EH (cell line): ENCODE measurements around the gene UNC13C.
"Not testable (repeated sequence)": the region's sequence is repeated elsewhere in the genome, so short reads cannot be mapped to it uniquely, and the experiment has no call there.

ENCODE experiments used
- DNase-seq: peaks from one replicate; pipeline ENCODE4 v3.0.0-alpha.2; 2015; ENCODE audit warnings: low read depth

The UNC13C gene

DNA sequence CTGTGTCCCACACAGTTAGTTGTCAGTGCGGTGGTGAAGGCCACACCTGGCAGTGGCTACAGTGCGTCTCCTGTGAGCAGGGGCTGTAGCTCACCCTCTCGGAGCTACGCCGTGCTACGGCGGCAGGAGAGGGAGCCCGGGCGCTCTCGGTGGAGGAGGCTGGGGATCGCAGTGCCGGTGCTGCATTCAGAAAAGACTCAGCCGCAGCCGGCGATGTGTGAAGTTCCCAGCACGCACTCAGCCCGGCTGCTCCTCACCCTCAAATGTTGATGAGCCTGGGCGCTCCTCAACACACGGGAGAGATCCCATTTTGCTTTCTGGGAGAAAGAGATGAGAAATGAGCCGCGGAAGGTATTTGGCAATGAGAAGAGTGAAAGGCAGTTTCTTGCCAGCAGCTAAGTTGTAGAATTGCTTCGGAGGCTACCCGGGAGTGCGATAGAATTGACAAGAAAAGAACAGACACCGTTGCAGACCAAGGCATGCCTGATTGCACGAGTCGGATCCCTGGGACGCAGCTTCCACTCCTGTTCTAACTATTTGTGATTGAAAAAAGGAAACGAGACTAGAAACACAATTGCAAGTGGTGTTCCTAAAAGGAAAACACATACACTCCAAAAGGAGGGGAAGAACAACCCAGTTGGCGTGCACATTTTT lies at the start of gene UNC13C:
Gene UNC13C, plus strand, starts transcription at position 189 of the 654 bp plus-strand sequence. CDS start 34,463 bp downstream, outside the sequence.
- no peak for DNase-seq

DNA sequence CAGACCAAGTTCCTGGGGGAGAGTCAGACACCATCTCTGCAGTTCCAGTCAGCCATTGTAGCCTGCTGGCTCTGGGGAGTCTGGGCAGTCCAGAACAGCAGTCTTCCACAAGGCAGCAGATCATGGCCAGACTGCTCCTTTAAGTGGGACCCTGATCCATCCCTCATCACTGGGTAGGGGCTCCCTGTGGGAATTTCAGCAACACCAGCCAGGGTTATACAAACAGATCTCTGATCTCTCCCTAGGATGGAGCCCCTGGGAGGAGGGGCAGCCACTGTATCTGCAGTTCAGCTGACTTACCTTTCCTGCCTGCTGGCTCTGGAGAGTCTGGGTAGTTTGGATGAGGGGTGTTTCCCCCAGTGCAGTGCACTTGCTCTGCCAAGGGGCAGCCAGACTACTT lies 42.1 kb upstream of the UNC13C start:
- DNase-seq, result no peak

DNA sequence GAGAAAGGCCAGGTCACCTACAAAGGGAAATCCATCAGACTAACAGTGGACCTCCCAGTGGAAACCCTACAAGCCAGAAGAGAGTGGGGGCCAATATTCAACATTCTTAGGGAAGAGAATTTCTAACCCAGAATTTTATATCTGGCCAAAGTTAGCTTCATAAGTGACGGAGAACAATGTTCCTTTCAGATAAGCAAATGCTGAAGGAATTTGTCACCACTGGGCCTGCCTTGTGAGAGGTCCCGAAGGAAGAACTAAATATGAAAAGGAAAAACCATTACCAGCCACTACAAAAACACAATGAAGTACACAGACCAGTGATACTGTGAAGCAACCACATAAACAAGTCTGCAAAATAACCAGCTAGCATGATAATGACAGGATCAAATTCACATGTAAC lies 40.6 kb upstream of the UNC13C start:
- DNase-seq, result not testable (repeated sequence)

DNA sequence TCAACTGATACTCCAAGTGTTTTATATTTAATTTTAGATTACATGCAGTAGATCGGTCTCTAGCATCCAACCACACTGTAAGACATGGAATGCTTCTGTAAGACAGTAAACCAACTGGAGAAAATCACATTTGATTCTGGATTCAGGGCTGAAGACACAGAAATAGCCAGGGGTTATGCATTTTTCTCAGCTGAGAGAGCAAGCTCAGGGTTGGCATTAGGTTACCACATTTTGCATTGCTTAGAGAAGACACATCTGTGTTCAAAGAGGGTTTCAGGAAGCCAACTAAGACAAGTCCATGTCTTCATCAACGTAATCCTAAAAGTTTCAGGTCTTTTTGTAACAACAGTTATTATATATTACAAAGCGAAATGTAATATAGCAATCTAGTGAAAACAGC lies 27.7 kb upstream of the UNC13C start:
- no peak for DNase-seq

DNA sequence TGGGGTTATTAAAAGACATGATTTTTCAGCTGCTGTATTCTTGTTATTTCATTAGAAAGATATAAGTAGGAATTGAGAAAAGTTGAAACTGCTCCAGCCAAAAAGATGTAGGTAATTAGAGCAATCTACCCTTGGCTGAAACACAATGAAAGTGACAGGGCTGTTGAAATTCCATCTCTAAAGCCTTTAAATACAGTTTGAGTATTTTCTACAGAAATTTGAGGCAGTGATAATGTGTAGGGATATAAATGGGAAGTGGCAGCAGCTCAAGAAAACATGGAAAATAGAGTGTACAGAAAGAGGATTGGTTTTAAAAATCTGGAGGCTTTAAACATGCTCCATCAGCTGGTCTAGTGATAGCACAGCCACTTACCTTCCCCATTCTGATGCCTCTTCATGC lies 22.8 kb upstream of the UNC13C start:
- DNase-seq, result no peak

DNA sequence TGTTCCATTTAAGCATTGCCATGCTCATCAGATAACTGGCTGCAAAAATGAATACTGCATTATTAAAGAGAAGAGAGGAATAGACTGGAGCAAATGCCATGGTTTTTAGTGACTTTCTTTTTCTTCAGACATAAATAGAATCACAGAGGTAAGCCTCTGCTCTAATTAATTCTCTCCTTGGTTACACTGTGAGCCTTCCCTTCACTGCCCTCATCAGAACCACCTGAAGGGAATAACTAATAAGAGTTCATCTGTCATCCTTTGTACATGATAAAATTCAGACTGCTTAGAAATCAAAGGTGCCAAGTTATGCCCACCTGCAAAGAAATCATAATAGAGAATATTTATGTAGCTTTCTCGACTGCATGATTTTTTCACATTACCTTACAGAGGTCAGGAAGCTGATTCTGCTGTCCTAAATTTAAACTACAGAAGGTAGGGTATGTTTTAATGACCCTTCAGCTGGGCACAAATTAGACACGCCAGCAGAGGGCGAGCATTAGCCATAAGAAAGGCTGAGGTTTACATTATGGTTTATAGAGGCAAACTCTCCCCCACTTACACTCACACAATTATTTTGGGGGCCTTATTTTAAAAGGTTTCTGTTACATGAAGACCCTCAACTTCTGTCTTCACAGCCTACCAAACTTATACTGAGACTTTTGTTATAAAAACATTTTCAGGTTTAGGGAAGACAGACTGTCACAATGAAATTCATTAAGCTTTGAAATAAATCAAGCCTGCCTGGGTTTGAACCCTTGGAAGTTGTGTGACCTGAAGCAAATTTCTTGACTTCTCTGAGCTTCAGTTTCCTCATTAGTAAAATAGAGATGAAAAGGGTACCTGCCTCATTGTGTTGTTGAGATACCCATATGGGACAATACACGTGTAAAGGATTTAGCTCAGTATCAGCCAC lies 15.3 kb upstream of the UNC13C start:
- no peak for DNase-seq

DNA sequence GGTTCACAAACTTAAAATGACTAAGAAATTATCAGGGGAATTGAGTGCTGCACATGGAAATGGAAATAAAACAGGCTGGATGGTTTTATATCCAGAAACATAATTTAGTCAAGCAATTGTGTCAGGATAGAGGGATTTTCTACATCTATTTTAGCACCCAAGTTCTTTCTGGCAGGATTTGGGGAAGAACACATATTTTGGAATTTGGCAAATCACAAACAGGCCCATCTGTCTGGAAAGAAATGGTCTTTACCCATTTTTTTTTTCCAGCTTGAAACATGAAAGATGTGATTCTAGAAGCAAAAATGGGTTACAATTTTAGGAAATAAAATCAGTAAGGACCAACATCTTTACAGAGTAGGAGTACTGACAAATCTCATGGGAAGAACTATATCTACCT lies 14.4 kb upstream of the UNC13C start:
- DNase-seq, result no peak

DNA sequence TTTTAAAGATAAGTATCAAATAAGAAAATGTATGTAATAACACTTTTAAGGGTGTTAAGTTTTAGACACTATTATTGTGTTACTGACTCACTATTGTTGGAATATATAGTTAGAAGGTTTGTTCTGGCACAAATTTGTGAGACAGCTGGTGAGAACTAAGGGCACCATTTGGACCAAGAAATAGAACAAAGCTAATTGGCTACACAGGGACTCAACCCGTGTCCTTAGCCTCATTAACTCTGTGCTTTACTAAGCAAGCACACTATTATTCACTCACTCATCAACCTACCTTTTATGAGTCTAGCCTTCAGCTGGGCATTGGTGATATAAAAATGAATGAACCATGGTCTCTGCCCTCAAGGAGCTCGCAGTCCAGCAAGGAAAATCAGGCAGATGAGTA lies 4.1 kb upstream of the UNC13C start:
- DNase-seq, result no peak

DNA sequence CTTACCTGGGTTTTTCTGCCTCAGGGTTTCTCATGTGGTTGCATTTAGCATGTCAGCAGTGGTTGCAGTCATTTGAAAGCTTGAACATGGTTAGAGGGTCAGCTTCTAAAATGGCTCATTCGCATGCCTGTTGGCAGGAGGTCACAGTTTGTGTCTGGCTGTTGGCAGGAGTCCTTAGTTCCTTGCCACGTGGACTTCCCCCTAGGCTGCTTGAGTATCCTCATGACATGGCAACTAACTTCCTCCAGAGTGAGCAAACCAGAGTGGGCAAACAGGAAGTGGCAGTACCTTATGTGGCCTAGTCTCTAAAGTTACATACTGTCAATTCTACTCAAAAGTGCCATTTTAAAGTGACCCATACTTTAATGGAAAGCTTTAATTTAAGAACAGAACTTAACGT lies 3.4 kb upstream of the UNC13C start:
- DNase-seq, result no peak

DNA sequence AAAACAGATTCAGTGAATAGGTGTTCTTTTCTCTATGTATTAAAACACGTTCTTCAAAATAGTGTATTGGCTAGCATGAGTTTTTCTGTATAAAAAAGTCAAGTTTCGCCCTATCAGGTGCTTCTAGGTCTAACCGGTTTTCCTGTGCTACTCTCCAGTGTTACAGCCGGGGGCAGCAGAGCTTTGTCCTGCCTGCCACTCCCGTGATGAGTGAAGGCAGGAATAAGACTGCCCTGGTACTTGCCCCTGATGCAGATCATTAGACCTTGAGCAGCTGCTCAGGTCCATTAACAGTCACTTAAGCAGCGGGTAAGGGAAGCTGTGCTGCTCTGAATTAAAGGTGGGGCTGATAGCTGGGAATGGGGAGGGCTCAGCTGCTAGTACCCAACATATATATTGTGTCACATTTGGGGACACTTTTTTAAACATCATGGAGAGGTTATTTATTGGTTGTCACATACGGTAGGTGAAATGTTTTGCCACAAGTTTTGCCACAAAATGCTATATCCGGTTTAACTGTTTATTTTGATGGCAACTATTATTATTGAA lies 1.3 kb upstream of the UNC13C start:
- DNase-seq, result no peak

DNA sequence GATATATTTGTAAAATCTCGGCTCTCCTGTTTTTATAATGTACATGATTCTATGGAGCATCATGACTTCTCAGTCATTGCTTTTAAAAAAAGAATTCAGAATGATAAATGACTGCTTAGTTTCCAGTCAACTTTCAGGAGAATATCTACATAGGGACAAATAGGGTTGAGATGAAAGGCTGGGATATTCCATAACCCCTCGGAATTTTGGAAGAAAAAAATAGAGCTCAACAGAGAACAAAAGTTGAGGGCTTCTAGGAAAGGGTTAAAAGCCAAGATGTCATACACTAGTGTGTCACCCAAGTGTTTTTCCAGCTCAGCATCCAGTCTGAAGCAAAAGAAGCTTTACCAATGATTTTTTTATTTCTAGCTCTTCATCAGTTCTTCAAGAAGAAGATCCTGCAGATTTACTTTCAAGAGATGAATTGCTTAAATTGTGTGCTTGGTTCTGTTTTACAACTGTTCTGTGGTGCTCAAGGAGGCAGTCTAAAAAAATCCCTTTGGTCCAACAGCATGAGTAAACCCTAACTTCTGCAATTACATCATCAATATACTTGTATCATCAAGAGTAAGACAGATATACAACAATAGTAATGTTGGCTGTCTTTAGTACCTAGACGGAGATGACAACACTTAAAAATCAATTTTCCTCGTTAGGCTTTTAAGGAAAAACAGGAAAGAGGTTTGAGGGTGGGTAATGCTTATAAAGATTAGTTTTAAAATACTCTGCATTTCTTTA lies 979 bp downstream of the UNC13C start:
- DNase-seq, result no peak

DNA sequence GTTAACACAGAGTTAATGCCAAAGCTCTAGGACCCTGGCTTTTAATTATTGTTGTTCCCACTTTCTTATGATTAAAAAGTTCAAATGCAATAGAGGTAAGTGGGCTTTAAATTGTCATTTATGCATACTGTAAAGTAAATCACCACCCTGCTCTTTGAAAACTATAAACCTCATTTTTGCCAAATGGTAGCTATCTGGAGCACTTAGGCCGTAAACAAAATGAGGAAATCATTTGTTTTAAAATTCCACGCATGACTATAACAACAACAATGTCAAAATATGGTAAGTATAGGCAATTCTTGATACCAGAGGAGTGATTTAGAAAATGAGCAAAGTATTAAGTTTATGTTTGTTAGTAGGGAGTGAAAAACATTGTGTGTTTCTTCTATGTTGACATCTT lies 1.8 kb downstream of the UNC13C start:
- no peak for DNase-seq

DNA sequence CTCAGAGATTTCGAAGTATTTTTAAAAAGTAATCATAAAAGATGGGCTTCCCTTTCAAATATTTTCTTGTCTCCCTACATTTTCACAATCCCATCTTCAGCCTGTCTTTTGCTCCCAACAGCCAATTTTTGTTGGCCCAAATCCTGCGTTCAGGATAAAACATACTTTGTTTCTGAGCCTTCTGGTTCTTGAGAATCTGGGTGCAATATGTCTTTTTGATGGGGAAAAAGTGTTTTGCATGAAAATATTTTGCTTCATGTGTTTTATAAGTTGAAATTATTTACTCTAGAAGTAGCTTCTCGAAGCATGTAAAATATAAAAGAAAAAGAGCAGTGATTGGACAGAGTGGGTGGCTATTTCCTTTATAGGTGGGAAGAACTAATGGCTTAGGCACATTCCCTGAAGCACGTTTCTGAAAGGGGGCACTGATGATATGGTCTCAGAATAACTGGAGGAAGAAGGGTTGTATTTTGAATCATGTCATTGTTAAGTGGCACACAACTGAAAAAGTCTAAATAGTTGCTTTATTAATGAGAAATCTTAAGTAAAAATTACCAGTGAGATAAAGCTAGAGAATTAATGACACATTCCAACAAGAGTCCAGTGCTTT lies 3.9 kb downstream of the UNC13C start:
- no peak for DNase-seq

DNA sequence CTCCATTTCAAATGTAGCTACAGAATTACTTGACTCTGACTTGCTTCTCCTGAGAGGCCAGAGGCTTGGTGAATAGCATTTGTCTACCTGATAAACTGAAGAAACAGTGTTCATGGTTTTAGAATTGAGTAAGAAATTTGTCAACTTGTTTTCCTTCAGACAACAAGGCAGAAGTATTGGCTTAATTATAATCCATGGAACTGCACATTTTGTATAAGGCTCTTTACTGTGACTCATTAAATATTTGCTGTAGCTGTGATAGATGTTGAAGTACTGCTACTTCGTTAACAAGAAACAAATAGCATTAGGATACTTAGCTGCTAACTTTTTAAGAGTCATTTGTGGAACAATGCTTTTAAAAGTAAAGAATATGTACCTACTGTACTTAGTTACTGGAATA lies 4.6 kb downstream of the UNC13C start:
- no peak for DNase-seq

DNA sequence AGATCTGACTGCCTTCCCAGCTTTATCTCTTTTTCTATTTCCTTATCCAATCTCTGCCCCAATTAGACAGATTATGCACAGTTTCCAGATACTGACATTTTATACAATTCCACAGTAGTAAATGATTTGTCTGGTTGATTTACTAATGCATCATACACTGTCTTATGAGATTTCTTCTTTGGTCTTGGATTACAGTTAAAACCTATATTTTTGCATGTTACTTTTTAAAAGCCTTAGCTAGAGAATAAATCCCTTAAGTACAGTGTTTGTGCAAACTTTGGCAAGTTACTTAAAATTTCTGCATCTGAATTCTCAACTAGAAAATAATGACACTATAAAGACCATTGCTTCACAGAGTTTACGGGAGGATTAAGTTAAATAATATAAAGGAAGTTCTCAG lies 6.0 kb downstream of the UNC13C start:
- no peak for DNase-seq

DNA sequence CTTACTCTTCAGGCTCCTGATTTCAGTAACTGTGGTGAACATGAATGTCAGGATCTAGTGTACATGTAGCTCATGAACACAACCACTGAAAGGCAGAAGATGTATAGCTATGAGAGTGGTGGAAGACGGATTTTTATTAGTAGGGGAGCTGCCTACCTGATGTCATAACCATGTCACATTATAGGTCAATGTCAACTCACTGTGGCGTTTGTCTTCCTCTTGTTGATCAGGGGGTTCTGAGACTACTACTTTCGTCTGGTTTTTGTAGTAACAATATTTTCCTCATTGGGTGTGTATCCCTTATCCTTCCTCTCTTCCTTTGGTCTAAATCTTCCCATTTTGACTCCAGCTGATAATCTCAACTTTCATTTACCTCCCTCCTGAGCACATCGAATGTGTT lies 7.3 kb downstream of the UNC13C start:
- no peak for DNase-seq

DNA sequence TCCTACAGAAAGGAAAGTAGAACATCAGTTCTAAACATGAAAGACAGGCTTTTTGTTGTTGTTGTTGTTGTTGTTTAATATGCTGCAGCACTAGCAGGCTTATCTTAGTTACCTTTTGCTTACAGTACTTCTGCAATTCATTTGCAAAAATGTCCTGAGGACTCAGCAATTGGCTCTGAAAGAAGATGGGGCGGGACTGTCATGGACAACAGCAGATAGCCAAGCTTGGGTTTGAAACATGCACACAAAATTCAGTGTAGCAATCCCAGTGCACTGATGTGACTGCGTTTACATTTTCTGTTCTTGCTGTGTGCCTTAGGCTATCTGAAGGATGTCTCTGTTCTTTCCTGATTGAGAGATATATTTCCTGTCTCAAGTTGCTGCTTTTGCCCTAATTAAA lies 9.2 kb downstream of the UNC13C start:
- no peak for DNase-seq

DNA sequence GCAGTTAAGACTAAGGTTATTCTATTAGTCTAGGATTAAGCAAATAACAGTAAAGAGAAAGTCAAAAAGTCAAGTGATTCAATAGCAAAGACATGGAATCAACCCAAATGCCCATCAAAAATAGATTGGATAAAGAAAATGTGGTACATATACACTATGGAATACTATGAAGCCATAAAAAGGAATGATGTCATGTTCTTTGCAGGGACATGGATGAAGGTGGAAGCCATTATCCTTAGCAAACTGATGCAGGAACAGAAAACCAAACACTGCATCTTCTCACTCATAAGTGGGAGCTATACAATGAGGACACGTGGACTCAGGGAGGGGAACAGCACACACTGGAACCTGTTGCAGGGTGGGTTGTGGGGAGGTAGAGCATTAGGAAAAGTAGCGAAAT lies 29.0 kb downstream of the UNC13C start:
- DNase-seq, result no peak

DNA sequence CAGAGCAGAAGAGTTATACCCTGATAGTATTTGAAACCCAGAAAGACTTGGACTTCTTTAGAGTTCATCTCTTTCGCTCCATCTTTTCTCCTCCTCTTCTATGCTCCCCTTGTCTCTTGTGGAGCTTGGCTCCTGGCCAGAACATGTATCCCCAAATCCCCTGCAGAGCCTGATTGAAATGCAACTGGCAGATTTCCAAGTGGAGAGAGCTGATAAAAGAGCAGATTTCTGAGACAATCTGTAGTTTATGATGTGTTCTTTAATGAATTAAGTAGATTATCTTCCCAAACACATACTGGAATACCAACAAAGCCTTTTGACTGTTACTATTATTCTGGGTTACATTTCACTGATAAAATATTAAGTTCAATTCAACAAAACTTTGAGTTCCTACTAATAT lies 33.4 kb downstream of the UNC13C start:
- DNase-seq, result no peak

DNA sequence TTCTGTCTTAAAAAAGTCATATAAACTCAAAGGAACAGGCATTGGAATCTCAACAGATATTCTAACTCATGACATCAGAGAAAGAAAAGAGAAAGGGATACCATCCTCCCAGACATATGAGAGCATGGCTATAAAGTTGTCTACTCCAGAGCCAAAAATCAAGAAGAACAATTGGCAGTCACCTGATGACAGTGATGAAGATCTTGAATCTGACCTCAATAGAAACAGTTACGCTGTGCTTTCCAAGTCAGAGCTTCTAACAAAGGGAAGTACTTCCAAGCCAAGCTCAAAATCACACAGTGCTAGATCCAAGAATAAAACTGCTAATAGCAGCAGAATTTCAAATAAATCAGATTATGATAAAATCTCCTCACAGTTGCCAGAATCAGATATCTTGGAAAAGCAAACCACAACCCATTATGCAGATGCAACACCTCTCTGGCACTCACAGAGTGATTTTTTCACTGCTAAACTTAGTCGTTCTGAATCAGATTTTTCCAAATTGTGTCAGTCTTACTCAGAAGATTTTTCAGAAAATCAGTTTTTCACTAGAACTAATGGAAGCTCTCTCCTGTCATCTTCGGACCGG lies 35.9 kb downstream of the UNC13C start:
- DNase-seq, result no peak

DNA sequence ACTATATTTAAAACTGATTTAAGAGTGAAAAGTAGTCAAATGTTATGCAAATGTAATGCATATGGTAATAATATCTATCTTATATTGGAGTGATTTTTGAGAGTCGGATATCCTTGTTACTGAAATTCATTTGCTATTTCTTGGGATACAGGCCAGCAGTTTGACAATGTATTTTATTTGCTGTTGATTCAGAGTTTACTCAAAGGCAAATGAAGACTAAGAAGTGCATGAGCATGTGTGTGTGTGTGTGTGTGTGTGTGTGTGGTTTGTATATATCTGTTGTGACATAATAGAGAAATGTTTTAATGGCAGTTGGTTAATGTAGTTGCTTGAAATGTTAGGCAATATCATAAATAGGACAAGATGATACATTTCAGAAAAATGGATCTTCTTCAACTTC lies 39.0 kb downstream of the UNC13C start:
- DNase-seq, result no peak

DNA sequence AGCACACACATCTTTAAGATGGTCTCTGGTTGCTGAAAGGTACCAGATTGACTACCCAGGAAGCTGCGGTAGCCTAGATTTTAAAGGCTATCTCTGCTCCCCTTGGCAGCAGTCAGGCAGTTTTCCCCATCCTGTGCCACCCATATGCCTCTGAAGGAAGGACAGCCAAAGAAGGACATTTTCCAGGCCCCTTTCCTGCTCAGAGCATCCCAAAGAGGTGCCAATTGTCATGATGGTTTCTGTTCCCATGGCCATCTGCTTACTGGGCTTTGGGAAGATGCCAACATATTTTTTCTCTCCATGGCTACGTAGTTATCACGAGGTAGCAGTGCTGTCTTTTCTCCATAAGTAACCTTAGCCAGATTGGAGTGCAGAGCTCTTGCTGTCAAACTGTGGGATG lies 39.7 kb downstream of the UNC13C start:
- no peak for DNase-seq
